Duodenal mucosa (tissue), 2 donors: Measurements from ENCODE around the gene TCF25.
A peak's percentile ranks its signal among the peaks of the same experiment; 100 is the strongest.
"Not testable (repeated sequence)": the region's sequence is repeated elsewhere in the genome, so short reads cannot be mapped to it uniquely, and the experiment has no call there.

ENCODE experiments used
- H3K27ac ChIP-seq: one replicate; pipeline ENCODE4 v1.7.0; 2013; ENCODE audit warnings: low read depth, low read length
- H3K27me3 ChIP-seq, 2 donors: one replicate each; pipeline ENCODE4 v1.7.0; 2013; ENCODE audit warnings: low read length in 2 of 2, control low read depth in 1 of 2; ENCODE audit not compliant: insufficient read depth in 2 of 2, control insufficient read depth in 1 of 2
- H3K36me3 ChIP-seq, 2 donors: one replicate each; pipeline ENCODE4 v1.7.0; 2013; ENCODE audit warnings: low read length in 2 of 2, control low read depth in 1 of 2; ENCODE audit not compliant: insufficient read depth in 2 of 2, control insufficient read depth in 1 of 2
- H3K4me1 ChIP-seq, 2 donors: one replicate each; pipeline ENCODE4 v1.7.0; 2013; ENCODE audit warnings: low read length in 2 of 2, control low read depth in 1 of 2; ENCODE audit not compliant: insufficient read depth in 2 of 2, control insufficient read depth in 1 of 2
- H3K4me3 ChIP-seq, 2 donors: one replicate each; pipeline ENCODE4 v1.7.0; 2013; ENCODE audit warnings: low read length in 2 of 2, low read depth in 1 of 2
- H3K9ac ChIP-seq, 2 donors: one replicate each; pipeline ENCODE4 v1.7.0; 2013; ENCODE audit warnings: low read length in 2 of 2, low read depth in 1 of 2
- H3K9me3 ChIP-seq, 2 donors: one replicate each; pipeline ENCODE4 v1.7.0; 2013; ENCODE audit warnings: low read length in 2 of 2, control low read depth in 1 of 2; ENCODE audit not compliant: control insufficient read depth in 1 of 2

The TCF25 gene

GRCh38 chr16:89912143-89912542 is 38.8 kb downstream of the TCF25 start:
- no peaks in the 10 kb centered on the region for H3K27me3 ChIP-seq
- H3K4me1 ChIP-seq = no peaks in the 10 kb centered on the region
- no peaks in the 10 kb centered on the region for H3K9me3 ChIP-seq
- H3K36me3 ChIP-seq = peaks cover 14 to 28% of the 10 kb centered on the region in 2 donors
- H3K9ac ChIP-seq = no peak overlapping the region
- H3K27ac ChIP-seq = no peak overlapping the region
- H3K4me3 ChIP-seq = no peak overlapping the region

- no peaks in the 10 kb centered on the region for H3K27me3 ChIP-seq
- H3K27ac ChIP-seq = no peak overlapping the region
- peaks cover 14 to 28% of the 10 kb centered on the region in 2 donors for H3K36me3 ChIP-seq
- H3K4me1 ChIP-seq = peaks cover 2% of the 10 kb centered on the region in 2 donors
- H3K4me3 ChIP-seq = no peak overlapping the region
- no peaks in the 10 kb centered on the region for H3K9me3 ChIP-seq
- H3K9ac ChIP-seq = no peak overlapping the region
These were observed 39.2 kb downstream of the TCF25 start for GRCh38 chr16:89912627-89913026.

- no peak overlapping the region for H3K4me3 ChIP-seq
- peaks cover 14 to 21% of the 10 kb centered on the region in 2 donors for H3K36me3 ChIP-seq
- H3K9me3 ChIP-seq = no peaks in the 10 kb centered on the region
- no peak overlapping the region for H3K27ac ChIP-seq
- H3K27me3 ChIP-seq = peaks cover under 1% of the 10 kb centered on the region in 2 donors
- peaks cover 13% of the 10 kb centered on the region in 2 donors for H3K4me1 ChIP-seq
- no peak overlapping the region for H3K9ac ChIP-seq
These were observed 40.3 kb downstream of the TCF25 start for GRCh38 chr16:89913408-89914387.

- not testable (repeated sequence) for H3K4me3 ChIP-seq, H3K9ac ChIP-seq, H3K27me3 ChIP-seq, H3K9me3 ChIP-seq, H3K27ac ChIP-seq
- peaks cover 14 to 17% of the 10 kb centered on the region in 2 donors for H3K36me3 ChIP-seq
- H3K4me1 ChIP-seq = peaks cover 13 to 16% of the 10 kb centered on the region in 2 donors
These were observed 41.4 kb downstream of the TCF25 start for GRCh38 chr16:89914642-89915285.

- Histone ChIP-seq H3K4me3 (no peak overlapping the region), H3K27me3 (peaks cover 15 to 17% of the 10 kb centered on the region in 2 donors), H3K9me3 (no peaks in the 10 kb centered on the region), H3K27ac (no peak overlapping the region), H3K9ac (no peak overlapping the region), H3K36me3 (peaks cover 8 to 16% of the 10 kb centered on the region in 2 donors), H3K4me1 (peaks cover 13 to 16% of the 10 kb centered on the region in 2 donors)
These were observed 42.2 kb downstream of the TCF25 start for GRCh38 chr16:89915303-89916232.

- Histone ChIP-seq H3K27me3 (peaks cover 34 to 38% of the 10 kb centered on the region in 2 donors), H3K27ac (no peak overlapping the region), H3K4me1 (peaks cover 18 to 27% of the 10 kb centered on the region in 2 donors), H3K9ac (peak overlapping the region; percentile 10 to 25), H3K9me3 (no peaks in the 10 kb centered on the region), H3K36me3 (peaks cover 0 to 4% of the 10 kb centered on the region in 2 donors), H3K4me3 (peak overlapping the region; percentile 50 to 61)
These were observed 44.5 kb downstream of the TCF25 start for GRCh38 chr16:89917773-89918452.

GRCh38 chr16:89918453-89919347 is 45.3 kb downstream of the TCF25 start, which contains the start of gene MC1R:
TSS of gene MC1R (plus strand) at chr16:89918862. CDS start at chr16:89919259, 397 bp downstream.
- Histone ChIP-seq H3K4me1 (peaks cover 18 to 27% of the 10 kb centered on the region in 2 donors), H3K36me3 (peaks cover 0 to 1% of the 10 kb centered on the region in 2 donors), H3K9ac (peak within 1 kb of the TSS; percentile 10 to 25), H3K27me3 (peaks cover 37 to 39% of the 10 kb centered on the region in 2 donors), H3K4me3 (peak within 1 kb of the TSS; percentile 50 to 61), H3K9me3 (no peaks in the 10 kb centered on the region), H3K27ac (no peak within 1 kb of the TSS)

GRCh38 chr16:89919535-89920406 is 46.4 kb downstream of the TCF25 start:
- H3K4me3 ChIP-seq = no peak overlapping the region
- H3K9ac ChIP-seq = no peak overlapping the region
- peaks cover 46 to 49% of the 10 kb centered on the region in 2 donors for H3K27me3 ChIP-seq
- peaks cover 18 to 27% of the 10 kb centered on the region in 2 donors for H3K4me1 ChIP-seq
- no peak overlapping the region for H3K27ac ChIP-seq
- H3K9me3 ChIP-seq = no peaks in the 10 kb centered on the region
- H3K36me3 ChIP-seq = no peaks in the 10 kb centered on the region
